ENCODE measurements around the gene EPN3.
A peak's percentile ranks its signal among the peaks of the same experiment; 100 is the strongest.

The EPN3 gene

DNA sequence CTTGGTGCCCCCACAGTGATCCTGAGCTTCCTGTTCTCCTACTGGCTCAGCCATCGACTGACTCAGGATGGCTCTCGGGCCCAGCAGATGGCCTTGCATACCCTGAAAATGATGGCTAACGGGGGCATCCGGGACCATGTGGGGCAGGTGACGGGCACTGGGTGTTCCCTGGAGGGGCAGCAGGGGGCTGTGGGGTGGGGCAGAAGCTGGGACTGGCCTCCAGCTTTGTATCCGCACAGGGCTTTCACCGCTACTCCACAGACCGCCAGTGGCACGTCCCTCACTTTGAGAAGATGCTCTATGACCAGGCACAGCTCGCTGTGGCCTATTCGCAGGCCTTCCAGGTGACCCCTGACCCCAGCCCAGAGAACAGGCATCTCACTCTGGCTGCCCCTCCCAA, 17.4 kb downstream of the EPN3 start:
- no peak for DNase-seq (ENCODE audit: low read depth)

- no peak for DNase-seq (ENCODE audit: low read depth)
Measured at GRCh38 chr17:50550661-50551432, 18.3 kb downstream of the EPN3 start.

DNA sequence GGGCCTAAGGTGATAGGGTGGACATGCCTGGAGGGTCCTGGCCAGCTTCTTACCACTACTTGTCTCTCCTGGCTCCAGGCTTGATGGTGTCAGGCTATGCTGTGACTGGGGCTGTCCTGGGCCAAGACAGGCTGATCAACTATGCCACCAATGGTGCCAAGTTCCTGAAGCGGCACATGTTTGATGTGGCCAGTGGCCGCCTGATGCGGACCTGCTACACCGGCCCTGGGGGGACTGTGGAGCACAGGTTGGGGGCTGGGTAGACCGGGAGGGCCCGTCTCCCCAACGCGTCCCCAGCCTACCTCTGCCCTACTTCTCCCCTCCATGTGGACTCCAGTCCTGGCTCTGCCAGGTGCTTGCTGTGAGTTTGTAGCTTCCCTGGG, 18.9 kb downstream of the EPN3 start:
- no peak for DNase-seq (ENCODE audit: low read depth)

- DNase-seq (ENCODE audit: low read depth), result no peak
Measured at GRCh38 chr17:50551884-50552283, 19.3 kb downstream of the EPN3 start.

DNA sequence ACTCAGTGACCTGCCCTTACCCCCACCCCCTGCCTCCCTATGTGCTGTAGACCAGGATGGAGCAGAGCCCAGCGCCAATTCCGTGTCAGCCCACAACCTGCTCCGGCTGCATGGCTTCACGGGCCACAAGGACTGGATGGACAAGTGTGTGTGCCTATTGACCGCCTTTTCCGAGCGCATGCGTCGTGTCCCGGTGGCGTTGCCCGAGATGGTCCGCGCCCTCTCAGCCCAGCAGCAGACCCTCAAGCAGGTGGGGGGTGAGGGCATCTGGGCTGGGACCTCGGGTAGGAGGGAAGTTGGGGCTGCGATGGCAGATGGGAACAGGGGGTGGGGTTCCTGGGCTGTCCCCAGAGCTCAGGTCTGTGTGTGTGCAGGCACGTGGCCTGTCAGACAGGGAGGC, 21.7 kb downstream of the EPN3 start:
- no peak for DNase-seq (ENCODE audit: low read depth)

DNA sequence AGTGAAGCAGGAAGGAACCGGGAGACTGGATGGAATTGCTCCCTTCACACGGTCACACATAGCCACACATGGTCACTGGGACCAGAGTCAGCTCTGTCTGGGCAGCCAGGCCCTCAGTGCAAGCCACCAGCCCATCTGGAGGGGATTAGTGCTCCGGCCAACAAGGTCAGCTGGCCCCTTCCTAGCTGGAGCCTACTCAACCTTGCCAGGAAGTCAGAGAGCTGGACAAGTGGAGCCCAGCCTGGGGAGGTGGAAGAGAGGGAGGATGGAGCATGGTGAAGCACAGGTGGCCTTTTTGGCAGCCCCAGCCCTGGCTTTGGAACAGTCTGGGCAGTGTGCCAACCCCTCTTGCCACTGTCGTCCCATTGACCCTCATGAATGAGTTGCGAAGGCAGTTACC, 24.3 kb downstream of the EPN3 start:
- no peak for DNase-seq (ENCODE audit: low read depth)

GRCh38 chr17:50557630-50558029, 25.1 kb downstream of the EPN3 start:
- DNase-seq (ENCODE audit: low read depth), result no peak

DNA sequence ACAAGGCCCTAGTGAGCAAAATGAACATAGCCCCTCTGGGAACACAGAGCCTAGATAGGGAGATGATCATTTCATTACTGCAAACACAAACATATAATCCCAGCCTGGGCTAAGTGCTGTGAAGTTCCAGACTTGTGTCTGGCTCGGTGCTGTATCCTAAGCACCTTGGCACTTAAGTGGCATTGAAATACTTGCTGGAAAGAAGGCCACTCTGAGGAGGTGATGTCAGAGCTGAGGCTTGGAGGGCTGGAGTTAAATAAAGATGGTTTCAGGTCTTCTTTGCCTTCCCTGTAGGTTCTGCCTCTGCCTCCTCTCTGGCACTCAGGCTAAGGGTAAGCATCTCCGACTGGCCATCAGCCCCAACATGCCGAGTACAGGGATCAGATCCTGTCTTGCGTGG, 25.6 kb downstream of the EPN3 start:
- DNase-seq (ENCODE audit: low read depth), result no peak

- DNase-seq (ENCODE audit: low read depth), result no peak
Measured at GRCh38 chr17:50558581-50558940, 26.0 kb downstream of the EPN3 start.

DNA sequence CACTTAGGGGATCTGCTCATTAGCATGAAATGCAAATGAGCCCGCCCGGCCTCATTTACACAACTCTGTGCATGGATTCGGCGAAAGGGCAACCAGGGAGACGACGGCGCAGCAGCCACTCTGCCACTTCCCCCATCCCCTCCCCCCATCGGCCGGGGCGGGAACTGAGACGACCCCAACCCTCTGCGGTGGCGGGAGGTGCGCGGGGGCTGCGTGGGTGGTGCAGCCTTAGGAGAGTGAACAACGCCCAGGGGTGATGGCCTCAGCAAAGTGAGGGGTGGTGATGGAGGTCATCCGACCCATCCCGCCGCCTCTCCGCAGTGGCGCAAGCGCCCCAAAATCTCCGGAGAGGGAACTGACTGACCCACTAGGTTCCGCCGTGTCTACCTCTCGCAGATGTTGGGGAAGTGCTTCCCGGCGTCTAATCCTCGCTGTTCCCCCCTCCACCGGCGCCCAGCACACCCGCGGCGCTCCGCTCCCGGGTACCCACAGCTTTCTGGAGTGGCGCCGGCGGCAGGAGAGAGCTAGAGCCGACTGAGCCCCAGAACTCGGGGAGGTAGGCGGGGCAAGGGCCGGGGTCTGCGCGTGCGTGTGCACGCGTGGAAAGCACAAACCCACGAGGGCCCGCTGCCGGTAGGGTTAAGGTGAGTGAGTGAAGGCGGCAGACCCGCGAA, 26.5 kb downstream of the EPN3 start:
- no peak for DNase-seq (ENCODE audit: low read depth)

DNA sequence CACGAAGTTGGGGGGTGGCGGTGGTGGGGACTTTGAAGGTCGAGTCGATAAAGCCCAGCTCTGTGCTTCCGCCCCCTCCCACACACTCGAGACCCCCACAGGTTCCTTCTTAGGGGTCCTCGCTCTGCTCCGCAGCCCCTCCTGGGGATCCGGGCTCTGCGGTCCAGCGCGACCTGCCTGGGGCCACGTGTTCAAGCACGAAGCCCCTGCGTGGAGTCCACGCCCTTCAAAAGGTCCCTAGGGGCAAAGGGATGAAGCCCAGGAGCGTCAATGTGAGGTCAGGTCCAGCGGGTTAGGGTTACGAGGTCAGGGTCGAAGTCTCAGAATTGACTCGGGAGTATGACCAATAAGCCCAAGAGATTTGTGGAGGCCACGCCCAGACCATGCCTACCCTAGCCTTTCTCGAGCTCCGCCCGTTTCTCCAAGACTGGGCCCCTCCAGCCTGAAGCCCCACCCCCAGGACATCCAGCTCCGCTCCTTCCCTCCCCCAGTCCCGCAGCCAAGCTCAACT, 27.2 kb downstream of the EPN3 start:
- DNase-seq (ENCODE audit: low read depth), result no peak

DNA sequence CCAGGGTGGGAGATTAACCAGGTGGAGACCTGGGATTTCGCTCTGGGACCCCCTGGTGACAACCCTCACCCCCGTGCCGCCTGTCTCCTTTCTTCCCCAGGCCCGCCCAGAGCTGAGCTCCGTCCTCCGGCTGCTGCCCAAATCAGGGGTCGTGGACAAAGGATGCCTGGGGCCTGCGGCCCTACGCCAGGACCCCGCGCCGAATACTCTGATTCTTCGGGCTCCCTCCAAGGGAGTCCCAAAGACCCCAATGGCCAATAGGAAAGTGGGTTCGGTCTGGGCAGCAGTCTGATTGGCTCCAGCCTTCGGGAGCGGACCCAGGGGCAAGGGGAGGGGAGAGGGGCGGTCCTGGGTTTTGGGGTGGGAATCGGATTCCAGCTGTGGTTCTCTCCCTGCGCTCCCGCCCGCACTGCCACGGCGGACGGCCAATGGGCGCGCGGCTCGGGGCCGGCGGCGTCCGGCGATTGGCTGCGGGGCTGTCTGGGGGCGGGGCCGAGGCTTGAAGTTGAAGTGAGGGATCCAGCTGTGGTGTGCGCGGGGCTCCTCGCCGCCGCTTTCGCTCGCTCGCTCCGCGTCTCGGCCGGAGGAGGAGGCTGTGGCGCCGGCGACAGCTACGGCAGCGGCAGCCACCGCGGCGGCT, 27.8 kb downstream of the EPN3 start, which contains the start of gene CACNA1G:
TSS of gene CACNA1G (plus strand) at position 531 of the 640 bp plus-strand sequence. CDS start 745 bp downstream, outside the sequence.
- DNase-seq (ENCODE audit: low read depth), result peak; percentile 82

- DNase-seq (ENCODE audit: low read depth), result no peak
Measured at GRCh38 chr17:50560931-50561745, 28.6 kb downstream of the EPN3 start.

GRCh38 chr17:50561746-50562141, 29.2 kb downstream of the EPN3 start:
- no peak for DNase-seq (ENCODE audit: low read depth)

DNA sequence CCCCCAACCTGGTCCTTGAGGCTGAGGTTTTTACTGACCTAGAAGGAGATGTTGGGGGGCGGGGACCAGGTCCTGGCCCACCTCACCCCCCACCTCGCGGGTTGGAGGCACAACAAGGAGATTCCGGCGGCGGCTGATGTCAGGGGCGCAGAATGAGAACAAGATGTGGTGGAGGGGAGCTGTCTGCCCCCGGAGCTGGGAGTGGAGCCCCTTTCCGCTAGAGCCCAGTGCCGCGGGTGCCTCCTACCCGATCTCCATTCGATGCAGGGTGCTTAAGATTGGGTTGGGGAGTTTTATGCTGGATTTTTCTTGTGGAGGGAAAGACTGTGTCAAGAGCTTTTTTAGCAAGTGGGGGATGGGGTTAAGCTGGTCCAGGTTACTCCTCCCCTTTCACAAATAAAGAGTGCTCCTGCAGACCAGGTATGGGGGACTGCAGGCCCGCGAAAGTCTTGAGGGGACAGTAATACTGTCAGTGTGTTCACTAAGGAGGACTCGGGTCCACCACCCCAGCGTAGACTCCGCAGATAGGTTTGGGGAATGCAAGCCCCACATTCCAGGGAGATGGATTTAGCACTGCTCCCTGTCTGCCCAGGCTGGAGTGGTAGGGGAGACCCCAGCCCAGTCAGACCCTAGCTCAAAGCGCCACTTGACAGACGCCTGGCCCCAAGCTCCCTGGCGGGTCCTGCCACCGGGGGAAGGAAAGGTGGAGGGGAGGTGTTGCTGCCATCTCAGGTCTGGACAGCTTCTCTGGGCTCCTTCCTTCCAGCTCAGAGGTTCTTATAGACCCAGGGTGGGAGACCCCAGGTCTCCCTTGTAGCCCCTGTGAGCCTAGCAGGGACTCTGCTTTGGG, 29.9 kb downstream of the EPN3 start:
- no peak for DNase-seq (ENCODE audit: low read depth)

GRCh38 chr17:50563092-50563511, 30.6 kb downstream of the EPN3 start:
- no peak for DNase-seq (ENCODE audit: low read depth)

DNA sequence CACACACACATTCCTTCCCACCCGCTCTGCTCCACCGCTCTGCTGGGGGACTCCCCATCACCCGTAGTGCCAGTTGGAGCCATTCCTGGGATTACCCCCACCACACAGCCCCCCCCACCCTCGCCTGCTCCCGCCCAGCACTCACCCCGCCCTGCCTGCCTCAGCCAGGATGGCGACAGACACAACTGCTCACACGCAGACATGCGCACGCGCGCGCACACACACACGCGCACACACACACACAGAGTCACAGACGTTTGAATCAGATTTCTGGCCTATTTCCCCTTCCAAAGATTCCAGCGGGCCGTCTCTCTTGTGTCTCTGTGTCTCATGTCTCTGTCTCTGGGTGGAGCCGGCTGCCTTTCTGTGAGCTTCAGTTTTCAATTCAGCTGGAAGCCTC, 32.4 kb downstream of the EPN3 start:
- DNase-seq (ENCODE audit: low read depth), result no peak

GRCh38 chr17:50565402-50566350, 33.1 kb downstream of the EPN3 start:
- DNase-seq (ENCODE audit: low read depth), result no peak

GRCh38 chr17:50566886-50567285, 34.4 kb downstream of the EPN3 start:
- DNase-seq (ENCODE audit: low read depth), result no peak

- DNase-seq (ENCODE audit: low read depth), result no peak
Measured at GRCh38 chr17:50568659-50569058, 36.1 kb downstream of the EPN3 start.
